Common myeloid progenitor, CD34-positive (primary cell): ENCODE results near the gene ST3GAL5.
A peak's percentile ranks its signal among the peaks of the same experiment; 100 is the strongest.

Experiments
- CTCF ChIA-PET: fragments of 350-600 bp; sonication (Branson Sonifier 250); formaldehyde crosslinking; loops from one replicate; lab custom pipeline; 2021; ENCODE audit warnings: antibody characterized with exemption; lab: Charles Lee
- POLR2A ChIA-PET: fragments of 350-600 bp; sonication (Branson Sonifier 250); formaldehyde crosslinking; loops from one replicate; lab custom pipeline; 2021; ENCODE audit warnings: antibody characterized with exemption; lab: Charles Lee
- DNase-seq, 3 donors: peaks; one replicate each; pipeline versions ENCODE4 v3.0.0 to v3.0.0-alpha.2; 2013
- H3K27ac ChIP-seq, 2 experiments: 1 replicate in 1 of 2; 2 replicates in 1 of 2; pipeline ENCODE4 v1.7.0; 2013; ENCODE audit warnings: inconsistent platforms in 2 of 2, low read length in 2 of 2, mild to moderate bottlenecking in 2 of 2, low read depth in 1 of 2, moderate library complexity in 1 of 2; ENCODE audit not compliant: severe bottlenecking in 2 of 2, insufficient read depth in 1 of 2, poor library complexity in 1 of 2
- H3K27me3 ChIP-seq, 5 experiments: replicated peaks in 2 of 5; 1 replicate in 3 of 5; 2 replicates in 2 of 5; pipeline versions ENCODE4 v1.6.1 to v1.7.0; 2013; ENCODE audit warnings: low read length in 4 of 5, mild to moderate bottlenecking in 2 of 5, moderate library complexity in 2 of 5, inconsistent platforms in 1 of 5; ENCODE audit not compliant: insufficient read depth in 5 of 5, control insufficient read depth in 4 of 5
- H3K36me3 ChIP-seq, 4 experiments: 1 replicate in 2 of 4; 2 replicates in 2 of 4; pipeline versions ENCODE4 v1.6.1 to v1.7.0; 2013; ENCODE audit warnings: low read length in 3 of 4, control low read depth in 1 of 4, mild to moderate bottlenecking in 1 of 4; ENCODE audit not compliant: control insufficient read depth in 4 of 4, insufficient read depth in 4 of 4
- H3K4me1 ChIP-seq, 4 experiments: 1 replicate in 3 of 4; 2 replicates in 1 of 4; pipeline versions ENCODE4 v1.6.1 to v1.7.1; 2013; ENCODE audit warnings: low read length in 3 of 4, mild to moderate bottlenecking in 3 of 4, control low read depth in 1 of 4, inconsistent platforms in 1 of 4, moderate library complexity in 1 of 4; ENCODE audit not compliant: control insufficient read depth in 4 of 4, insufficient read depth in 4 of 4; ENCODE audit errors: control extremely low read depth in 1 of 4
- H3K4me3 ChIP-seq, 7 experiments: 1 replicate in 4 of 7; 2 replicates in 3 of 7; pipeline versions ENCODE4 v1.5.1 to v1.7.0; 2013; ENCODE audit warnings: mild to moderate bottlenecking in 7 of 7, low read length in 6 of 7, moderate library complexity in 6 of 7, inconsistent platforms in 2 of 7, low read depth in 2 of 7, control low read depth in 1 of 7; ENCODE audit not compliant: insufficient read depth in 4 of 7, control insufficient read depth in 1 of 7; ENCODE audit errors: extremely low read depth in 1 of 7
- H3K9me3 ChIP-seq, 5 experiments: 1 replicate in 4 of 5; 2 replicates in 1 of 5; pipeline versions ENCODE4 v1.6.1 to v1.7.1; 2013; ENCODE audit warnings: low read length in 4 of 5, mild to moderate bottlenecking in 2 of 5, inconsistent platforms in 1 of 5, low read depth in 1 of 5, moderate library complexity in 1 of 5; ENCODE audit not compliant: control insufficient read depth in 4 of 5, insufficient read depth in 2 of 5; ENCODE audit errors: control extremely low read depth in 1 of 5
- WGBS: methylation state at CpG from one replicate; pipeline ENCODE4 v1.1.5; 2013; ENCODE audit not compliant: insufficient coverage; 5-methylcytosine and 5-hydroxymethylcytosine counted together

ST3GAL5 gene

GRCh38 chr2:85867121-85867520, 21.7 kb downstream of the ST3GAL5 start:
- no peak for DNase-seq

GRCh38 chr2:85866165-85866659, 22.6 kb downstream of the ST3GAL5 start:
- CTCF ChIA-PET = interaction anchor here (1.3 to 1.7 kb wide), 2 partner anchors 36 to 38 kb away, joined by 3 to 9 read pairs; no protein-coding TSS in a partner anchor
- POLR2A ChIA-PET = no interaction called here
- no peak overlapping the region for H3K4me3 ChIP-seq
- no peak for DNase-seq
- 95% methylated on average over 3 of the region's 3 CpGs for WGBS
- no peak overlapping the region for H3K27ac ChIP-seq
- H3K4me1 ChIP-seq = peaks cover 4 to 15% (median 6%) of the 10 kb centered on the region in 4 experiments
- no peaks in the 10 kb centered on the region for H3K27me3 ChIP-seq
- no peaks in the 10 kb centered on the region for H3K9me3 ChIP-seq
- H3K36me3 ChIP-seq = peaks cover 0 to 11% (median 1%) of the 10 kb centered on the region in 4 experiments

More at GRCh38 chr2:85867121-85867520, 21.7 kb downstream of the ST3GAL5 start:
- POLR2A ChIA-PET = no interaction called here
- CTCF ChIA-PET = interaction anchor here (0.9 to 1.3 kb wide), 2 partner anchors 39 to 169 kb away, joined by 3 read pairs; no protein-coding TSS in a partner anchor
- no peak overlapping the region for H3K4me3 ChIP-seq
- WGBS = no CpG with 5 or more reads among the region's 1 CpG
- no peaks in the 10 kb centered on the region for H3K27me3 ChIP-seq
- H3K36me3 ChIP-seq = peaks cover 0 to 10% (median 1%) of the 10 kb centered on the region in 4 experiments
- H3K4me1 ChIP-seq = peaks cover 0 to 11% (median 5%) of the 10 kb centered on the region in 4 experiments
- no peak overlapping the region for H3K27ac ChIP-seq
- H3K9me3 ChIP-seq = no peaks in the 10 kb centered on the region

DNA sequence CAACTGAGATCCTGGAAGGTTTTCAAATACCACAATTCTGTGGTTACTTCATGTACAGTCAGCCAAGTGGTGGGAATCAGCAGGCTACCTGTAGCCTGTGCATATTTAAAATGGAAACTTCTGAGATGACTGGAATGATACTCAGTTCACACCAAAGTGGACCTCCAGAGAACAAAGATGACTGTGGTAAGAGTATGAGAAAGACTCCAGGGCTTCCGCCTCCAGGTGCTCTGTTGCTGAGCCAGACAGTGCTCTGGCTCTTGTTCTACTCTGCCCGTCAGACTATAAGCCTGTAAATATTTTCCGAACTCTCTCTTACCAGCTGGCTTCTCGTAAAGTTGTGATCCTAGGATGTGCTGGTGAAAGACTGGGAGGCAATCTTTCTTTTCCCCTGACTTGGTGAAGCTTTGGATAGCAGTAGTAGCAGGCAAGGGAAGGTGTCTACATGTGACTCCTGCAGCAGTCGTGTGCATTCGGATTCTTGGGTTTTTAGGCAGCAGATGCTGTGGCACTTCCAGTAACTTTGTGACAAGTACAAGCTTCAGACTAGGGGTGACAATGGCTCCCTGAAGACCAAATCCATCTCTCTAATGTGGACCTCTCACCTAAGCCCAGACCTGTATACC, 23.1 kb downstream of the ST3GAL5 start:
- POLR2A ChIA-PET = no interaction called here
- Histone ChIP-seq H3K9me3 (no peaks in the 10 kb centered on the region), H3K36me3 (peaks cover 0 to 11% (median 1%) of the 10 kb centered on the region in 4 experiments), H3K27ac (no peak overlapping the region), H3K4me3 (no peak overlapping the region), H3K4me1 (peaks cover 4 to 21% (median 8%) of the 10 kb centered on the region in 4 experiments), H3K27me3 (no peaks in the 10 kb centered on the region)
- peak in 2 of 3 donors; percentile 33 to 46 for DNase-seq
- 96% methylated on average over 3 of the region's 6 CpGs for WGBS
- CTCF ChIA-PET = interaction anchor here (1.7 to 2.4 kb wide), 2 partner anchors 36 to 38 kb away, joined by 7 to 9 read pairs; no protein-coding TSS in a partner anchor

DNA sequence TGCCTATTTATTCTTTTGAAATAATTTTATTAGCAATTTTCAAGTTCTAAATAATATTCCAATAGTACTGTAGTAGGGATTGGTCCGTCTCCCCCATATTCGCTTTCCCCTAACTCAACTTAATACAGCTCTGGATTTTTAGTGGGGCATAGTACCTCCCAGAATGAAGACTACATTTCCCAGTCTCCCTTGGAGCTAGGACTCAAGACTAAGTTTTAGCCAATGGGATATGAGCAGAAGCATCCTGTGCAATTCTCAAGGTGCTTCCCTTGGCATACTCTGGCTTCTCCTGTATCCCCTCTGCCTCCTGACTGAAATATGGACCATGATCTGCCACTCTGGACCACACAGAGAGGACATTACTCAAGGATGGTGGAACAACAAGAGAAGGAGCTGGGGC, 24.1 kb downstream of the ST3GAL5 start:
- no CpG with 5 or more reads among the region's 2 CpGs for WGBS
- H3K4me1 ChIP-seq = peaks cover 4 to 21% (median 8%) of the 10 kb centered on the region in 4 experiments
- no peak for DNase-seq
- H3K27ac ChIP-seq = no peak overlapping the region
- H3K9me3 ChIP-seq = no peaks in the 10 kb centered on the region
- H3K36me3 ChIP-seq = peaks cover 0 to 15% (median 1%) of the 10 kb centered on the region in 4 experiments
- POLR2A ChIA-PET = interaction anchor here (1.0 kb wide), 1 partner anchor 37 kb away, joined by 3 read pairs; no protein-coding TSS in a partner anchor
- CTCF ChIA-PET = interaction anchor here (0.7 to 2.4 kb wide), 5 partner anchors 11 to 216 kb away, joined by 3 to 9 read pairs (median 3); no protein-coding TSS in a partner anchor
- H3K4me3 ChIP-seq = no peak overlapping the region
- H3K27me3 ChIP-seq = no peaks in the 10 kb centered on the region

- 92% methylated on average over 2 of the region's 5 CpGs for WGBS
- H3K4me1 ChIP-seq = peaks cover 4 to 21% (median 8%) of the 10 kb centered on the region in 4 experiments
- POLR2A ChIA-PET = no interaction called here
- H3K27me3 ChIP-seq = no peaks in the 10 kb centered on the region
- H3K4me3 ChIP-seq = no peak overlapping the region
- DNase-seq = peak in 2 of 3 donors; percentile 38 to 53
- CTCF ChIA-PET = no interaction called here
- peaks cover 0 to 30% (median 3%) of the 10 kb centered on the region in 4 experiments for H3K36me3 ChIP-seq
- no peaks in the 10 kb centered on the region for H3K9me3 ChIP-seq
- no peak overlapping the region for H3K27ac ChIP-seq
Measured at GRCh38 chr2:85862426-85862825, 26.4 kb downstream of the ST3GAL5 start.

DNA sequence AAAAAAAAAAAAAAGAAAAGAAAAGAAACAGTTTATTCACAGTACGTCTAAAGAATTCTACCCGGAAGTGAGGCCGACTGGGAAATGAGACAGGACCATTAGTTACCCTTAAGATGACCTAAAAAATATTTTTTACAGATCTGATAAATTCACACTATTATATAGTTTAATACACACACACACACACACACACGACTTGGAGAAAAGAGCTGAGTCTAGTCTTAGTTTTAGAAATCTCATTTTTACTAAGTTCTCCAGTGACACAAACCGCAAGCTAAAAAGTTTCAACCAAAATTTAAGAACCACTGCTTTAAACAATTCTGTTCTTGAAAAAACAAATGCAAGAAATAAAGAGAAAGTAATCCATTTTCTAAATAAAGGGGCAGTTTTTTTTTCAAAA, 27.1 kb downstream of the ST3GAL5 start:
- CTCF ChIA-PET = no interaction called here
- no peak overlapping the region for H3K27ac ChIP-seq
- H3K36me3 ChIP-seq = peaks cover 0 to 31% (median 3%) of the 10 kb centered on the region in 4 experiments
- DNase-seq = no peak
- peaks cover 4 to 21% (median 8%) of the 10 kb centered on the region in 4 experiments for H3K4me1 ChIP-seq
- no CpG with 5 or more reads among the region's 5 CpGs for WGBS
- POLR2A ChIA-PET = no interaction called here
- H3K4me3 ChIP-seq = no peak overlapping the region
- no peaks in the 10 kb centered on the region for H3K27me3 ChIP-seq
- no peaks in the 10 kb centered on the region for H3K9me3 ChIP-seq

DNA sequence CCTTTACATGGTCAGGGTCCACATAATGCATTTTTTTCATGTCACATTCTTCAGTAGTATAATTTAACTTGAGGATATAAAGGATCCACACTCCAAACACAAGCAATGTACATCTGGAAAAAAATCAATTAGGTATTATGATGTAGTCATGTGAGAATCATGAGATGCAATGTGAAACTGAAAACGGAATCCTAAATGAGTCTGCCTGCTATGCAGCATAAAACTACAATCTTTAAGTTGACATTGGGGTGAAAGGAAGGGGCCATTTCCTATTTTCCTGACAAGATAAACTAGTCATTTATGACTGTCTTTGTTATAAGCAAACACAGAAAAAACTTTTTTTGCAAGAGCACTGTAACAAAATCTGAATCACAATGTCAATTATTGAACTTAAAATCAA, 27.6 kb downstream of the ST3GAL5 start:
- no peaks in the 10 kb centered on the region for H3K9me3 ChIP-seq
- H3K4me1 ChIP-seq = peaks cover 4 to 21% (median 8%) of the 10 kb centered on the region in 4 experiments
- H3K4me3 ChIP-seq = no peak overlapping the region
- no peaks in the 10 kb centered on the region for H3K27me3 ChIP-seq
- peaks cover 0 to 31% (median 3%) of the 10 kb centered on the region in 4 experiments for H3K36me3 ChIP-seq
- peak overlapping the region in 1 of 2 experiments; percentile 17 for H3K27ac ChIP-seq
- ChIA-PET CTCF (interaction anchor here (1.3 kb wide), 1 partner anchor 217 kb away, joined by 4 read pairs; no protein-coding TSS in a partner anchor), POLR2A (no interaction called here)
- DNase-seq = peak in 2 of 3 donors; percentile 30 to 47
- WGBS = no CpG with 5 or more reads among the region's 1 CpG
